K562 (cell line): ENCODE data around the gene UBR3.

ENCODE experiments used
- HMG20B ChIP-seq: fragments of 250-450 bp; sonication (Bioruptor Pico); IDR thresholded peaks from 2 replicates; pipeline ENCODE4 v1.5.0; 2021; ENCODE audit warnings: mild to moderate bottlenecking
- KAT2B ChIP-seq: IDR thresholded peaks from one replicate; pipeline ENCODE4 v1.6.1; 2012; ENCODE audit warnings: low read depth, mild to moderate bottlenecking, control low read depth, inconsistent platforms, low read length, moderate library complexity
- POLR2A ChIP-seq: fragments of 450-650 bp; conservative IDR thresholded peaks from 2 replicates; pipeline ENCODE4 v1.6.1; 2016
- RNF2 ChIP-seq: sonication (generic); IDR thresholded peaks from 2 replicates; pipeline ENCODE4 v1.6.1; 2016

DNA sequence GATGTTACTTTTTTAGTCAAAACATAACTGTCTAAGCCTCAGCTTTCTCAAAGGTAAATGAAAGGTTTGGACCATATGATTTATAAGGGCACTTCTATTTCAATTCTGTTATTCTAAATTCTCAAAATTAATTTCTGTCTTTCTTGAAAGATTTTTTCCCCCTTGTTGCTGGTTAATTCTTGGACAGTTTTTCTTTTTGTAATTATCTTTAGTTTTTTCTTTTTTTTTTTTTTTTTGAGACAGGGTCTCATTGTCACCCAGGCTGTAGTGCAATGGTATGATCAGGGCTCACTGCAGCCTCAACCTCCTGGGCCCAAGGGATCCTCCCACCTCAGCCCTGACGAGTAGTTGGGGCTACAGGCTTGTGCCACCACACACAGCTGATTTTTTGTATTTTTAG, 229.6 kb downstream of the UBR3 start:
- TF ChIP-seq HMG20B (CRISPR knock-in tag) (no peak), RNF2 (no peak), POLR2A (no peak), KAT2B (no peak)
